IMR-90 (cell line): ENCODE data around the gene PPFIA2. TPM values are rescaled to one million over a fixed set of nuclear protein-coding genes. Genes with fewer than 3 reads are reported as not detected.

Source experiments
- ATAC-seq: fragments of 200-7000 bp; cut with Tn5 transposase; 2 replicates; pipeline ENCODE4 v1.9.1; 2020; ENCODE audit warnings: low read depth, mild to moderate bottlenecking, moderate library complexity
- BruUV-seq: library from RNA; stranded (reverse); fragments of 400-500 nt; replicated peaks from 2 replicates; lab custom pipeline; 2021; lab: Mats Ljungman, UMichigan
- CTCF ChIA-PET: fragments of 300-600 bp; formaldehyde crosslinking; extraction: SDS; loops from one replicate; lab custom pipeline; 2021; ENCODE audit warnings: antibody characterized with exemption; lab: Yijun Ruan, JAX
- POLR2A ChIA-PET: fragments of 300-600 bp; sonication (Branson Sonifier 250); formaldehyde crosslinking; loops from one replicate; lab custom pipeline; 2022; ENCODE audit warnings: antibody characterized with exemption; ENCODE audit not compliant: unreplicated experiment; lab: Charles Lee
- DNase-seq: peaks from one replicate; pipeline ENCODE4 v3.0.0; 2013
- H2AFZ ChIP-seq: replicated peaks from 2 replicates; pipeline ENCODE3; 2013; ENCODE audit warnings: low read length, mild to moderate bottlenecking; ENCODE audit not compliant: poor library complexity
- H2AK5ac ChIP-seq: 2 replicates; pipeline ENCODE4 v1.6.1; 2013; ENCODE audit warnings: low read depth, low read length, inconsistent platforms
- H2AK9ac ChIP-seq: replicated peaks from 2 replicates; pipeline ENCODE3; 2013; ENCODE audit warnings: mild to moderate bottlenecking, low read depth, low read length, moderate library complexity; ENCODE audit not compliant: poor library complexity
- H2BK120ac ChIP-seq: 2 replicates; pipeline ENCODE4 v1.6.1; 2013; ENCODE audit warnings: low read depth, low read length, inconsistent platforms
- H2BK15ac ChIP-seq: 3 replicates; pipeline ENCODE4 v1.6.1; 2013; ENCODE audit warnings: low read depth, low read length, inconsistent platforms
- H2BK20ac ChIP-seq: 2 replicates; pipeline ENCODE4 v1.6.1; 2013; ENCODE audit warnings: low read depth, mild to moderate bottlenecking, inconsistent platforms, low read length, moderate library complexity
- H2BK5ac ChIP-seq: 2 replicates; pipeline ENCODE4 v1.6.1; 2013; ENCODE audit warnings: mild to moderate bottlenecking, low read depth, low read length, inconsistent platforms; ENCODE audit not compliant: poor library complexity, severe bottlenecking
- H3K14ac ChIP-seq: replicated peaks from 2 replicates; pipeline ENCODE4 v1.6.1; 2013; ENCODE audit warnings: low read depth, low read length, inconsistent platforms
- H3K18ac ChIP-seq: 2 replicates; pipeline ENCODE4 v1.6.1; 2013; ENCODE audit warnings: low read depth, low read length, control low read depth
- H3K23ac ChIP-seq: 2 replicates; pipeline ENCODE4 v1.6.1; 2013; ENCODE audit warnings: low read depth, low read length, inconsistent platforms
- H3K27ac ChIP-seq: 2 replicates; pipeline ENCODE4 v1.5.1; 2013; ENCODE audit warnings: mild to moderate bottlenecking, control low read depth, low read length; ENCODE audit not compliant: insufficient read depth
- H3K27me3 ChIP-seq: 2 replicates; pipeline ENCODE4 v1.6.1; 2013; ENCODE audit warnings: low read length; ENCODE audit not compliant: control insufficient read depth, insufficient read depth
- H3K36me3 ChIP-seq: 2 replicates; pipeline ENCODE4 v1.6.1; 2013; ENCODE audit warnings: low read length, mixed read lengths; ENCODE audit not compliant: control insufficient read depth, insufficient read depth
- H3K4ac ChIP-seq: 2 replicates; pipeline ENCODE4 v1.6.1; 2013; ENCODE audit warnings: low read depth, low read length, inconsistent platforms
- H3K4me1 ChIP-seq: 2 replicates; pipeline ENCODE4 v1.6.1; 2013; ENCODE audit warnings: low read length, mixed read lengths; ENCODE audit not compliant: control insufficient read depth, insufficient read depth
- H3K4me2 ChIP-seq: 2 replicates; pipeline ENCODE4 v1.6.1; 2013; ENCODE audit warnings: low read depth, mild to moderate bottlenecking, control low read depth, low read length, moderate library complexity
- H3K4me3 ChIP-seq: 2 replicates; pipeline ENCODE4 v1.5.1; 2013; ENCODE audit warnings: low read depth, mild to moderate bottlenecking, control low read depth, low read length, moderate library complexity; ENCODE audit not compliant: insufficient read depth
- H3K56ac ChIP-seq: 2 replicates; pipeline ENCODE4 v1.6.1; 2013; ENCODE audit warnings: low read length, inconsistent platforms; ENCODE audit not compliant: insufficient read depth; ENCODE audit errors: extremely low read depth
- H3K79me1 ChIP-seq, 2 experiments: 2 replicates each; pipeline ENCODE4 v1.6.1; 2013; ENCODE audit warnings: low read length in 2 of 2, inconsistent platforms in 1 of 2, low read depth in 1 of 2
- H3K9ac ChIP-seq: 2 replicates; pipeline ENCODE4 v1.6.1; 2013; ENCODE audit warnings: low read depth, low read length, control low read depth
- H3K9me1 ChIP-seq: 2 replicates; pipeline ENCODE4 v1.6.1; 2013; ENCODE audit warnings: low read length, inconsistent platforms; ENCODE audit not compliant: insufficient read depth
- H3K9me3 ChIP-seq: 2 replicates; pipeline ENCODE4 v1.6.1; 2013; ENCODE audit warnings: low read length; ENCODE audit not compliant: control insufficient read depth, insufficient read depth
- H4K20me1 ChIP-seq: 2 replicates; pipeline ENCODE4 v1.6.1; 2013; ENCODE audit warnings: low read length, inconsistent platforms; ENCODE audit not compliant: insufficient read depth
- H4K5ac ChIP-seq: 2 replicates; pipeline ENCODE4 v1.6.1; 2013; ENCODE audit warnings: mild to moderate bottlenecking, low read depth, low read length, control low read depth
- H4K8ac ChIP-seq, 2 experiments: 2 replicates each; pipeline ENCODE4 v1.6.1; 2013; ENCODE audit warnings: low read depth in 2 of 2, low read length in 2 of 2, control low read depth in 1 of 2, inconsistent platforms in 1 of 2
- H4K91ac ChIP-seq: 2 replicates; pipeline ENCODE4 v1.6.1; 2013; ENCODE audit warnings: low read depth, low read length, inconsistent platforms; ENCODE audit not compliant: insufficient read depth
- CHD1 ChIP-seq: IDR thresholded peaks from 2 replicates; pipeline ENCODE4 v1.6.1; 2012; ENCODE audit warnings: low read depth, low read length, improper control_type of control experiment
- CTCF ChIP-seq: conservative IDR thresholded peaks from 2 replicates; pipeline ENCODE4 v1.5.1; 2012; ENCODE audit warnings: mild to moderate bottlenecking, low read depth, low read length, improper control_type of control experiment
- FOS ChIP-seq: fragments of 150-350 bp; IDR thresholded peaks from 2 replicates; pipeline ENCODE4 v1.6.1; 2016; ENCODE audit warnings: low read depth, low read length
- MAFK ChIP-seq: IDR thresholded peaks from 2 replicates; pipeline ENCODE4 v1.6.1; 2012; ENCODE audit warnings: low read depth, low read length, improper control_type of control experiment
- MAZ ChIP-seq: IDR thresholded peaks from 2 replicates; pipeline ENCODE4 v1.6.1; 2012; ENCODE audit warnings: low read depth, mild to moderate bottlenecking, low read length, improper control_type of control experiment, moderate library complexity, borderline replicate concordance
- MXI1 ChIP-seq: IDR thresholded peaks from 2 replicates; pipeline ENCODE4 v1.6.1; 2012; ENCODE audit warnings: low read depth, mild to moderate bottlenecking, low read length, moderate library complexity, borderline replicate concordance
- RAD21 ChIP-seq: IDR thresholded peaks from 2 replicates; pipeline ENCODE4 v1.6.1; 2012; ENCODE audit warnings: low read length, improper control_type of control experiment
- RFX5 ChIP-seq: IDR thresholded peaks from 2 replicates; pipeline ENCODE4 v1.8.0; 2012; ENCODE audit warnings: low read depth, mild to moderate bottlenecking, low read length, moderate library complexity
- WGBS, 2 experiments: methylation state at CpG; one replicate each; pipeline versions ENCODE4 v1.1.5 to v1.1.7; 2013; ENCODE audit warnings: missing lambda C conversion rate in 2 of 2; ENCODE audit not compliant: insufficient read length in 1 of 2; ENCODE audit errors: extremely low coverage in 2 of 2; 5-methylcytosine and 5-hydroxymethylcytosine counted together
- dilution Hi-C: fragments of 300-500 bp; cut with HindIII; formaldehyde crosslinking; loops from one replicate; pipeline ENCODE4 v1.14.3; 2018; ENCODE audit warnings: low sequenced_read_pairs; ENCODE audit not compliant: unreplicated experiment
- in situ Hi-C: fragments of 300-500 bp; cut with MboI; formaldehyde crosslinking; loops from 3 replicates; pipeline ENCODE4 v1.14.3; 2019; ENCODE audit warnings: low sequenced_read_pairs, inconsistent platforms, mixed read lengths
- intact Hi-C: fragments of 100-400 bp; cut with micrococcal nuclease; formaldehyde crosslinking; loops from 2 replicates; pipeline ENCODE4 v1.10.0; 2022
- polyA plus RNA-seq, 3 experiments: library from polyadenylated mRNA; depleted of rRNA; stranded (reverse); fragments of >200 nt; gene quantifications; 2 replicates each; pipeline ENCODE4 v1.2.3, GENCODE V29; 2012; ENCODE audit warnings: low replicate concordance in 1 of 3
- total RNA-seq: library from RNA; depleted of rRNA; stranded (reverse); fragments of >200 nt; gene quantifications from 2 replicates; pipeline ENCODE4 v1.2.3, GENCODE V29; 2012

PPFIA2 gene
- total and polyA plus RNA-seq, 2 of the 4 experiments (the other 2 are of a cell fraction), result 0.29 to 1.3 TPM

GRCh38 chr12:81296556-81297305, 462.4 kb downstream of the PPFIA2 start:
- H2BK15ac ChIP-seq, result no peak overlapping the region
- ChIA-PET CTCF (no interaction called here), POLR2A (no interaction called here)
- no peaks in the 10 kb centered on the region for H4K20me1 ChIP-seq
- H4K8ac ChIP-seq, result no peak overlapping the region
- intact Hi-C loops, result no loop called here
- H3K14ac ChIP-seq, result no peak overlapping the region
- H3K9me3 ChIP-seq, result no peaks in the 10 kb centered on the region
- no peaks in the 10 kb centered on the region for H3K9me1 ChIP-seq
- ATAC-seq, result no peak
- BruUV-seq, result no TSS peak
- no peak overlapping the region for H3K9ac ChIP-seq
- no peaks in the 10 kb centered on the region for H3K79me1 ChIP-seq
- H4K5ac ChIP-seq, result no peak overlapping the region
- H3K4me3 ChIP-seq, result no peak overlapping the region
- in situ Hi-C loops, result no loop called here
- H3K36me3 ChIP-seq, result no peaks in the 10 kb centered on the region
- H2AFZ ChIP-seq, result no peak overlapping the region
- H2BK5ac ChIP-seq, result no peak overlapping the region
- no peak overlapping the region for H3K18ac ChIP-seq
- no peak overlapping the region for H3K56ac ChIP-seq
- H3K23ac ChIP-seq, result no peak overlapping the region
- no peak overlapping the region for H2AK9ac ChIP-seq
- H3K27me3 ChIP-seq, result no peaks in the 10 kb centered on the region
- no peak overlapping the region for H3K27ac ChIP-seq
- 80% methylated on average over 1 of the region's 2 CpGs; no CpG with 5 or more reads in 1 of the 2 experiments for WGBS, 2 experiments
- H2BK120ac ChIP-seq, result no peak overlapping the region
- no peaks in the 10 kb centered on the region for H3K4me1 ChIP-seq
- DNase-seq, result peak; percentile 30
- no peak overlapping the region for H3K4ac ChIP-seq
- H2AK5ac ChIP-seq, result no peak overlapping the region
- dilution Hi-C loops, result no loop called here
- no peak overlapping the region for H2BK20ac ChIP-seq
- no peak overlapping the region for H4K91ac ChIP-seq
- TF ChIP-seq CHD1, result no peak
- no peak for TF ChIP-seq FOS
- TF ChIP-seq MAZ, result no peak
- no peak for TF ChIP-seq MXI1
- no peak for TF ChIP-seq MAFK
- no peak for TF ChIP-seq RFX5
- TF ChIP-seq RAD21, result no peak
- no peak for TF ChIP-seq CTCF
- H3K4me2 ChIP-seq, result no peak overlapping the region
